HEK293T (cell line): Measurements from ENCODE around the gene HES2.

Experiments
- ARNT ChIP-seq: fragments of 450-650 bp; IDR thresholded peaks from 2 replicates; pipeline ENCODE4 v1.6.1; 2017; ENCODE audit warnings: mild to moderate bottlenecking
- BHLHE40 ChIP-seq: fragments of 450-650 bp; IDR thresholded peaks from 2 replicates; pipeline ENCODE4 v1.6.1; 2016; ENCODE audit warnings: mild to moderate bottlenecking, moderate library complexity, borderline replicate concordance
- ELF4 ChIP-seq: fragments of 450-650 bp; IDR thresholded peaks from 2 replicates; pipeline ENCODE4 v1.6.1; 2017; ENCODE audit warnings: antibody characterized with exemption
- FOXK2 ChIP-seq: fragments of 450-650 bp; IDR thresholded peaks from 2 replicates; pipeline ENCODE4 v1.6.1; 2016; ENCODE audit warnings: mild to moderate bottlenecking
- FOXM1 ChIP-seq: fragments of 450-650 bp; IDR thresholded peaks from 2 replicates; pipeline ENCODE4 v1.6.1; 2017; ENCODE audit warnings: mild to moderate bottlenecking, borderline replicate concordance
- HDGF ChIP-seq: fragments of 450-650 bp; IDR thresholded peaks from 2 replicates; pipeline ENCODE4 v1.6.1; 2017; ENCODE audit warnings: antibody characterized with exemption, borderline replicate concordance
- LEF1 ChIP-seq: fragments of 450-650 bp; IDR thresholded peaks from 2 replicates; pipeline ENCODE4 v1.6.1; 2017; ENCODE audit warnings: mild to moderate bottlenecking, borderline replicate concordance
- NFRKB ChIP-seq: fragments of 450-650 bp; IDR thresholded peaks from 2 replicates; pipeline ENCODE4 v1.6.1; 2016; ENCODE audit warnings: mild to moderate bottlenecking, moderate library complexity
- SP1 ChIP-seq: fragments of 450-650 bp; IDR thresholded peaks from 2 replicates; pipeline ENCODE4 v1.6.1; 2017
- SUZ12 ChIP-seq: fragments of 450-650 bp; IDR thresholded peaks from 2 replicates; pipeline ENCODE4 v1.6.1; 2016; ENCODE audit warnings: mild to moderate bottlenecking
- TF ChIP-seq, protein P1 (sequence below): fragments of 450-650 bp; IDR thresholded peaks from 2 replicates; pipeline ENCODE4 v1.6.1; 2016

DNA sequence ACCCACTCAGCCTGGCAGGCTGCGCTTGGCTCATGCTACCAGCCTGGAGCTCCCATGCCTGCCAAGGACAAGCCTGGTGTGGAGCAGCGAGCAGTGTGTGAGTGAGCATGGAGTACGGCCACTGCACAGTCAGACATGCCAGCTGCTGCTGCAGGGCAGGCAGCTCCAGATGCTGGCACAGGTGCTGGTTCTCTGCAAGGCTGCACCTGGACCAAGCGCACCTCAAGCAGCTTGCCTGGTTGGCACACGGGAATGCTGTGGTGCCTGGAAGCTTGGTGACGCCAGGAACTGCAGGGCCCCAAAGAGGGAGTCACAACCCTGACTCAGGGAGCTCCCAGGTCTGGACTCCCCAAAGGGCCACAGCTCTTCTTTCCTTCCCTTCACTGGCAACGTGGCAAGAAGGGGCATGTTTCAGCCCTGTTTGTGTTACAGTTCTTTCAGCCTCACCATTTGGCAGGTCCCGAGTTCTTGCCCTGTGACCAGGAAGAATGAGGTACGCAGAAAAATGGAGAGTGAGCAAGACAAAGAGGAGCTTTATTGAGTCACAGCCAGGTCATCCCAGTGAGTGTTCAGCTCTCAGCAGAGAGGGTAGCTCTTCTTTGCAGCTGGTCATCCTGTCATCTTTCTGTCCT is 52.2 kb downstream of the HES2 start:
- TF ChIP-seq ARNT = no peak
- no peak for TF ChIP-seq BHLHE40
- no peak for TF ChIP-seq SUZ12
- TF ChIP-seq, protein P1, sequence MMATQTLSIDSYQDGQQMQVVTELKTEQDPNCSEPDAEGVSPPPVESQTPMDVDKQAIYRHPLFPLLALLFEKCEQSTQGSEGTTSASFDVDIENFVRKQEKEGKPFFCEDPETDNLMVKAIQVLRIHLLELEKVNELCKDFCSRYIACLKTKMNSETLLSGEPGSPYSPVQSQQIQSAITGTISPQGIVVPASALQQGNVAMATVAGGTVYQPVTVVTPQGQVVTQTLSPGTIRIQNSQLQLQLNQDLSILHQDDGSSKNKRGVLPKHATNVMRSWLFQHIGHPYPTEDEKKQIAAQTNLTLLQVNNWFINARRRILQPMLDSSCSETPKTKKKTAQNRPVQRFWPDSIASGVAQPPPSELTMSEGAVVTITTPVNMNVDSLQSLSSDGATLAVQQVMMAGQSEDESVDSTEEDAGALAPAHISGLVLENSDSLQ = no peak
- TF ChIP-seq HDGF = no peak
- TF ChIP-seq LEF1 = no peak
- no peak for TF ChIP-seq ELF4
- no peak for TF ChIP-seq FOXM1
- no peak for TF ChIP-seq SP1
- TF ChIP-seq NFRKB = no peak
- no peak for TF ChIP-seq FOXK2
